Measurements from ENCODE around the gene PCDHA11. TPM values are rescaled to one million over a fixed set of nuclear protein-coding genes. Genes with fewer than 3 reads are reported as not detected.

The PCDHA11 gene
- total and polyA plus RNA-seq, 10 of the 15 experiments (the other 5 are each of a cell fraction or from before 2014, with no cell fraction given): 0.06 TPM; not detected in 9

DNA sequence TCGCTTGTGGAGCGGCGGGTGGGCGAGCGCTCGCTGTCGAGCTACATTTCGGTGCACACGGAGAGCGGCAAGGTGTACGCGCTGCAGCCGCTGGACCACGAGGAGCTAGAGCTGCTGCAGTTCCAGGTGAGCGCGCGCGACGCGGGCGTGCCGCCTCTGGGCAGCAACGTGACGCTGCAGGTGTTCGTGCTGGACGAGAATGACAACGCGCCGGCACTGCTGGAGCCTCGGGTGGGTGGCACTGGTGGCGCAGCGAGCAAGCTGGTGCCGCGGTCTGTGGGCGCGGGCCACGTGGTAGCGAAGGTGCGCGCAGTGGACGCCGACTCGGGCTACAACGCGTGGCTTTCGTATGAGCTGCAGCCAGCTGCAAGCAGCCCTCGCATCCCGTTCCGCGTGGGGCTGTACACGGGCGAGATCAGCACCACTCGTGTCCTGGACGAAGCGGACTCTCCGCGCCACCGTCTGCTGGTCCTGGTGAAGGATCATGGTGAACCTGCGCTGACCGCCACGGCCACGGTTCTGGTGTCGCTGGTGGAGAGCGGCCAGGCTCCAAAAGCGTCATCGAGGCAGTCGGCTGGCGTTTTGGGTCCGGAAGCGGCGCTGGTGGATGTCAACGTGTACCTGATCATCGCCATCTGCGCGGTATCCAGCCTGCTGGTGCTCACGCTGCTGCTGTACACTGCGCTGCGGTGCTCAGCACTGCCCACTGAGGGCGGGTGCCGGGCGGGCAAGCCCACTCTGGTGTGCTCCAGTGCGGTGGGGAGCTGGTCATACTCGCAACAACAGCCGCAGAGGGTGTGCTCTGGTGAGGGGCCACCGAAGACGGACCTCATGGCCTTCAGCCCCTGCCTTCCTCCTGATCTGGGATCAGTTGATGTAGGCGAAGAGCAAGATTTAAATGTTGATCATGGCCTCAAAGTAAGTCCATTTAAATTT is 25.7 kb upstream of the PCDHA11 start:
- no peak overlapping the region for H3K4me2 ChIP-seq (ENCODE audit: control insufficient read depth, insufficient read depth)
- FAIRE-seq: no peak
- no peak overlapping the region for H3K4me3 ChIP-seq
- H4K20me1 ChIP-seq (ENCODE audit: control insufficient read depth, insufficient read depth): no peaks in the 10 kb centered on the region
- intact Hi-C loops (cut with micrococcal nuclease; ENCODE audit: unreplicated experiment): no loop called here
- ChIA-PET SMC1A (ENCODE audit: uncharacterized antibody, unreplicated experiment) (no interaction called here), CTCF (no interaction called here), RAD21 (ENCODE audit: unreplicated experiment) (no interaction called here), POLR2A (no interaction called here)
- H3K9me3 ChIP-seq (replicated peaks; ENCODE audit: control insufficient read depth, insufficient read depth, low read length): no peaks in the 10 kb centered on the region; the same call in 2 of the 3 replicates
- no peak overlapping the region for H2AFZ ChIP-seq (ENCODE audit: control insufficient read depth, low read depth, low read length)
- DNase-seq (ENCODE audit: low read depth, low spot score): no peak
- H3K79me2 ChIP-seq (ENCODE audit: control insufficient read depth, insufficient read depth, low read length): no peaks in the 10 kb centered on the region
- no peak overlapping the region for H3K27ac ChIP-seq (ENCODE audit: control insufficient read depth, insufficient read depth)
- no peak overlapping the region for H3K9ac ChIP-seq (ENCODE audit: control insufficient read depth, insufficient read depth, low read length)
- 84% methylated on average over 59 of the region's 87 CpGs for WGBS (ENCODE audit: insufficient coverage, insufficient replicate concordance, low lambda C conversion rate, missing lambda C conversion rate)
- in situ Hi-C loops (cut with MboI): no loop called here
- no peaks in the 10 kb centered on the region for H3K4me1 ChIP-seq (ENCODE audit: control insufficient read depth, insufficient read depth, low read length)
- H3K27me3 ChIP-seq (replicated peaks in 1 of 2; ENCODE audit: control insufficient read depth in 2 of 2, insufficient read depth in 2 of 2, low read length in 1 of 2): no peaks in the 10 kb centered on the region
- BruUV-seq (replicated peaks): no TSS peak
- no peaks in the 10 kb centered on the region for H3K36me3 ChIP-seq (ENCODE audit: control insufficient read depth in 2 of 2, insufficient read depth in 2 of 2, low read length in 1 of 2)
- no peak for ATAC-seq
- TF ChIP-seq, protein P1, sequence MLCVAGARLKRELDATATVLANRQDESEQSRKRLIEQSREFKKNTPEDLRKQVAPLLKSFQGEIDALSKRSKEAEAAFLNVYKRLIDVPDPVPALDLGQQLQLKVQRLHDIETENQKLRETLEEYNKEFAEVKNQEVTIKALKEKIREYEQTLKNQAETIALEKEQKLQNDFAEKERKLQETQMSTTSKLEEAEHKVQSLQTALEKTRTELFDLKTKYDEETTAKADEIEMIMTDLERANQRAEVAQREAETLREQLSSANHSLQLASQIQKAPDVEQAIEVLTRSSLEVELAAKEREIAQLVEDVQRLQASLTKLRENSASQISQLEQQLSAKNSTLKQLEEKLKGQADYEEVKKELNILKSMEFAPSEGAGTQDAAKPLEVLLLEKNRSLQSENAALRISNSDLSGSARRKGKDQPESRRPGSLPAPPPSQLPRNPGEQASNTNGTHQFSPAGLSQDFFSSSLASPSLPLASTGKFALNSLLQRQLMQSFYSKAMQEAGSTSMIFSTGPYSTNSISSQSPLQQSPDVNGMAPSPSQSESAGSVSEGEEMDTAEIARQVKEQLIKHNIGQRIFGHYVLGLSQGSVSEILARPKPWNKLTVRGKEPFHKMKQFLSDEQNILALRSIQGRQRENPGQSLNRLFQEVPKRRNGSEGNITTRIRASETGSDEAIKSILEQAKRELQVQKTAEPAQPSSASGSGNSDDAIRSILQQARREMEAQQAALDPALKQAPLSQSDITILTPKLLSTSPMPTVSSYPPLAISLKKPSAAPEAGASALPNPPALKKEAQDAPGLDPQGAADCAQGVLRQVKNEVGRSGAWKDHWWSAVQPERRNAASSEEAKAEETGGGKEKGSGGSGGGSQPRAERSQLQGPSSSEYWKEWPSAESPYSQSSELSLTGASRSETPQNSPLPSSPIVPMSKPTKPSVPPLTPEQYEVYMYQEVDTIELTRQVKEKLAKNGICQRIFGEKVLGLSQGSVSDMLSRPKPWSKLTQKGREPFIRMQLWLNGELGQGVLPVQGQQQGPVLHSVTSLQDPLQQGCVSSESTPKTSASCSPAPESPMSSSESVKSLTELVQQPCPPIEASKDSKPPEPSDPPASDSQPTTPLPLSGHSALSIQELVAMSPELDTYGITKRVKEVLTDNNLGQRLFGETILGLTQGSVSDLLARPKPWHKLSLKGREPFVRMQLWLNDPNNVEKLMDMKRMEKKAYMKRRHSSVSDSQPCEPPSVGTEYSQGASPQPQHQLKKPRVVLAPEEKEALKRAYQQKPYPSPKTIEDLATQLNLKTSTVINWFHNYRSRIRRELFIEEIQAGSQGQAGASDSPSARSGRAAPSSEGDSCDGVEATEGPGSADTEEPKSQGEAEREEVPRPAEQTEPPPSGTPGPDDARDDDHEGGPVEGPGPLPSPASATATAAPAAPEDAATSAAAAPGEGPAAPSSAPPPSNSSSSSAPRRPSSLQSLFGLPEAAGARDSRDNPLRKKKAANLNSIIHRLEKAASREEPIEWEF (IDR thresholded peaks at IDR 0.05; ENCODE audit: insufficient replicate concordance, low read depth, low read length): no peak
- no peak for TF ChIP-seq ZNF274 (IDR thresholded peaks at IDR 0.05; ENCODE audit: insufficient read depth, insufficient read length)
- TF ChIP-seq NRF1 (conservative IDR thresholded peaks at IDR 0.05; ENCODE audit: low read depth, low read length): no peak
- TF ChIP-seq FOXM1 (IDR thresholded peaks at IDR 0.05; ENCODE audit: low read depth, low read length): no peak
- TF ChIP-seq RCOR1 (conservative IDR thresholded peaks at IDR 0.05; ENCODE audit: low read depth, low read length): no peak
- no peak for TF ChIP-seq RFX5 (IDR thresholded peaks at IDR 0.05; ENCODE audit: low read depth, low read length)
- no peak for TF ChIP-seq E4F1 (IDR thresholded peaks at IDR 0.05; ENCODE audit: borderline replicate concordance, partially characterized antibody)
- no peak for TF ChIP-seq NR2C2 (IDR thresholded peaks at IDR 0.05; ENCODE audit: borderline replicate concordance, control insufficient read depth, insufficient read length, low read depth)
- no peak for TF ChIP-seq NFXL1 (IDR thresholded peaks at IDR 0.05; ENCODE audit: borderline replicate concordance)
- no peak for TF ChIP-seq SIN3A (IDR thresholded peaks at IDR 0.05; ENCODE audit: low read depth, low read length)
- no peak for TF ChIP-seq SUZ12 (IDR thresholded peaks at IDR 0.05; ENCODE audit: unreplicated experiment)
- TF ChIP-seq, protein P2, sequence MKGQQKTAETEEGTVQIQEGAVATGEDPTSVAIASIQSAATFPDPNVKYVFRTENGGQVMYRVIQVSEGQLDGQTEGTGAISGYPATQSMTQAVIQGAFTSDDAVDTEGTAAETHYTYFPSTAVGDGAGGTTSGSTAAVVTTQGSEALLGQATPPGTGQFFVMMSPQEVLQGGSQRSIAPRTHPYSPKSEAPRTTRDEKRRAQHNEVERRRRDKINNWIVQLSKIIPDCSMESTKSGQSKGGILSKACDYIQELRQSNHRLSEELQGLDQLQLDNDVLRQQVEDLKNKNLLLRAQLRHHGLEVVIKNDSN (IDR thresholded peaks at IDR 0.05; ENCODE audit: borderline replicate concordance, extremely low read length, insufficient read depth, low read depth, low read length): no peak
- TF ChIP-seq BMI1 (IDR thresholded peaks at IDR 0.05; ENCODE audit: borderline replicate concordance): no peak
- no peak for TF ChIP-seq ASH2L (IDR thresholded peaks at IDR 0.05; ENCODE audit: borderline replicate concordance, low read depth)

Measured in GM12878 (cell line).